CD4-positive, alpha-beta T cell treated with Interleukin-1 beta for 1 hour (primary cell): Measurements from ENCODE around the gene LMOD1.
"Not testable (repeated sequence)": the region's sequence is repeated elsewhere in the genome, so short reads cannot be mapped to it uniquely, and the experiment has no call there.

Experiments
- DNase-seq, 2 donors: peaks; one replicate each; pipeline ENCODE4 v3.0.0-alpha.2; 2020 to 2022

The LMOD1 gene

GRCh38 chr1:201945863-201946223 is 505 bp downstream of the LMOD1 start:
- DNase-seq = no peak

GRCh38 chr1:201945157-201945556 is 1.2 kb downstream of the LMOD1 start:
- no peak for DNase-seq

GRCh38 chr1:201944639-201945038 is 1.7 kb downstream of the LMOD1 start:
- DNase-seq = no peak

GRCh38 chr1:201944002-201944401 is 2.3 kb downstream of the LMOD1 start:
- no peak for DNase-seq

GRCh38 chr1:201942129-201942495 is 4.2 kb downstream of the LMOD1 start:
- no peak for DNase-seq

GRCh38 chr1:201941420-201942128 is 4.8 kb downstream of the LMOD1 start:
- DNase-seq = no peak

- DNase-seq = not testable (repeated sequence)
These were observed 6.0 kb downstream of the LMOD1 start for GRCh38 chr1:201940316-201940715.

- DNase-seq = no peak
These were observed 6.8 kb downstream of the LMOD1 start for GRCh38 chr1:201939574-201939973.

- no peak for DNase-seq
These were observed 7.2 kb downstream of the LMOD1 start for GRCh38 chr1:201939148-201939547.

GRCh38 chr1:201938440-201939035 is 7.8 kb downstream of the LMOD1 start:
- no peak for DNase-seq

GRCh38 chr1:201937624-201938213 is 8.6 kb downstream of the LMOD1 start:
- DNase-seq = no peak

- no peak for DNase-seq
These were observed 12.4 kb downstream of the LMOD1 start for GRCh38 chr1:201933840-201934430.

GRCh38 chr1:201930803-201931202 is 15.5 kb downstream of the LMOD1 start:
- no peak for DNase-seq

GRCh38 chr1:201930137-201930536 is 16.2 kb downstream of the LMOD1 start:
- DNase-seq = no peak

GRCh38 chr1:201928266-201928665 is 18.1 kb downstream of the LMOD1 start:
- DNase-seq = no peak

GRCh38 chr1:201925981-201926645 is 20.2 kb downstream of the LMOD1 start:
- no peak for DNase-seq

GRCh38 chr1:201925301-201925567 is 21.1 kb downstream of the LMOD1 start:
- no peak for DNase-seq

GRCh38 chr1:201921952-201922558 is 24.3 kb downstream of the LMOD1 start:
- DNase-seq = no peak

- DNase-seq = no peak
These were observed 28.0 kb downstream of the LMOD1 start for GRCh38 chr1:201918343-201918742.

- no peak for DNase-seq
These were observed 28.9 kb downstream of the LMOD1 start for GRCh38 chr1:201917362-201918033.

- DNase-seq = no peak
These were observed 29.6 kb downstream of the LMOD1 start for GRCh38 chr1:201916649-201917249.

GRCh38 chr1:201914456-201915235 is 31.7 kb downstream of the LMOD1 start:
- DNase-seq = no peak
